Activated CD4-positive, alpha-beta T cell treated with anti-CD3 and anti-CD28 coated beads, Interleukin-2, amount 50 U/mL, for 16 hours (primary cell): ENCODE measurements around the gene HAO2.
A peak's percentile ranks its signal among the peaks of the same experiment; 100 is the strongest.
"Not testable (repeated sequence)": the region's sequence is repeated elsewhere in the genome, so short reads cannot be mapped to it uniquely, and the experiment has no call there.

ENCODE experiments used
- DNase-seq: peaks from one replicate; pipeline ENCODE4 v3.0.0-alpha.2; 2020

The HAO2 gene

DNA sequence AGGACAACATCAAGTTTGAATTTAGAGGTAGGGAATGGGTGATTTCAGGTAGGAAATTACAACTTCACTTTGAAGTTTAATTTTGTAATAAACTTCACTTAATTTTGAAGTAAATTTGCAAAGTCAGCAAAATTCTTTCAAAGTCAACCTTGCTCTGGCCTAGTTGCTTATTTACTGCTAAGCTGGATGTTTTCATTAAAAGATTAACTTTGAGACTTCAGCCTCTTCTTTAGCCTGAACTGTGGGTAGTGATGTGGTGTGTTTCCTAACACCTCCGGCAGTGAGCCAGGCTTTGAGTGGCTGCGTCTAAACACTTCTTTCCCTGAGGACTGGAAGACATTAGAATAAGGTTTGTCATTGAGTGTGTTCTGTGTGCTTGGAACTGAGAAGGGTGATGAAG lies at the start of gene HAO2:
HAO2 (plus strand) TSS at position 232 of the 400 bp plus-strand sequence. CDS start 12,301 bp downstream, outside the sequence.
- no peak for DNase-seq

GRCh38 chr1:119320100-119320499 lies 48.5 kb upstream of the HAO2 start:
- DNase-seq, result no peak

DNA sequence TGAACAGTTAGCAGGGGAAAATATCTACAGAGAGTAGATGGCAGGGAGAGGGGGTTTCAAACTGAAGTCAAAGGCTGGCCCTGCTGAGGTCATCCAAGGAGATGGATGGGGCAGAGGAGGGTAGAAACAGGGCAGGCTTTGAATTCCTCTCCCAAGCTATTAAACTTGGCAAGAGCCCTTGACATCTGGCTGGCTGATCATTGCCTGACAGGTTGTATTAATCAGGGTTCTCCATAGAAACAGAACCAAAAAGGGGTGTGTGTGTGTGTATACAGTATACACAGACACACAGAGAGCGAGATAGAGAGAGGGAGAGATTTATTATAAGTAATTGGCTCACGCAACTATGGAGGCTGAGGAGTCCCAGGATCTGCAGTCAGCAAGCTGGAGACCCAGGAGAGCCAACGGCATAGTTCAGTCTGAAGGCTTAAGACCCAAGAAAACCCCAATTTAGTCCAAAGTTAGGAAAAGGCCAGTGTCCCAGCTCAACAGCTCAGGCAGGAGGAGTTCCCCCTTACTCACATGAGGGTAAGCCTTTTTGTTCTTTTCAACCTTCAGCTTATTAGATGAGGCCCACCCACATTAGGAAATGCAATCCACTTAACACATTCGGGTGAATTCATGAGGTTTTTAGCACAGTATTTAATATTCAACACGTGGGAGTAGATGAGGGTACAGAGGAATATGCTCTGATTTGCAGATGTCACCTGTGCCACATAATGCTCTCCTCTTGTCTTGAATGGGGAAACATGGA lies 46.7 kb upstream of the HAO2 start:
- DNase-seq, result no peak

GRCh38 chr1:119323216-119323982 lies 45.2 kb upstream of the HAO2 start:
- DNase-seq, result no peak

- no peak for DNase-seq
Observed at GRCh38 chr1:119324198-119324597, 44.4 kb upstream of the HAO2 start.

GRCh38 chr1:119326251-119326650 lies 42.3 kb upstream of the HAO2 start:
- no peak for DNase-seq

DNA sequence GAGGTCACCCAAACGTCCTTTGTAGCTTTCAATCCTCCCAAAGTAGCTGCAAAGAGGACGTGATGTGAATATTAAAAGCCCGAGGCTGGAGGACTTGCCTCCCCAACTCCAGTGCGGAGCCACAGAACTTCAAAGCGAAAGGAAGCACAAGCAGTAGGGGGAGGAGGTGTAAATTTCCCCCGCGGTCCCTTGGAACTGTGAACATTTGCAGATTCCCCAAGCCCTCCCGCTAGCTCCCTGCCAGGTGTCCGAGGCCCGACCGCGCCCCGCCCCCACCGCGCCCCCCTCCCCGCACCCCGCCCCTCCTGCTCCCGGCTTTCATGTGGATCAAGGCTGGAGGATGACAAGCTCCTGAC lies 41.5 kb upstream of the HAO2 start:
- no peak for DNase-seq

- peak; percentile 8 for DNase-seq
Observed at GRCh38 chr1:119327450-119328155, 41.0 kb upstream of the HAO2 start.

DNA sequence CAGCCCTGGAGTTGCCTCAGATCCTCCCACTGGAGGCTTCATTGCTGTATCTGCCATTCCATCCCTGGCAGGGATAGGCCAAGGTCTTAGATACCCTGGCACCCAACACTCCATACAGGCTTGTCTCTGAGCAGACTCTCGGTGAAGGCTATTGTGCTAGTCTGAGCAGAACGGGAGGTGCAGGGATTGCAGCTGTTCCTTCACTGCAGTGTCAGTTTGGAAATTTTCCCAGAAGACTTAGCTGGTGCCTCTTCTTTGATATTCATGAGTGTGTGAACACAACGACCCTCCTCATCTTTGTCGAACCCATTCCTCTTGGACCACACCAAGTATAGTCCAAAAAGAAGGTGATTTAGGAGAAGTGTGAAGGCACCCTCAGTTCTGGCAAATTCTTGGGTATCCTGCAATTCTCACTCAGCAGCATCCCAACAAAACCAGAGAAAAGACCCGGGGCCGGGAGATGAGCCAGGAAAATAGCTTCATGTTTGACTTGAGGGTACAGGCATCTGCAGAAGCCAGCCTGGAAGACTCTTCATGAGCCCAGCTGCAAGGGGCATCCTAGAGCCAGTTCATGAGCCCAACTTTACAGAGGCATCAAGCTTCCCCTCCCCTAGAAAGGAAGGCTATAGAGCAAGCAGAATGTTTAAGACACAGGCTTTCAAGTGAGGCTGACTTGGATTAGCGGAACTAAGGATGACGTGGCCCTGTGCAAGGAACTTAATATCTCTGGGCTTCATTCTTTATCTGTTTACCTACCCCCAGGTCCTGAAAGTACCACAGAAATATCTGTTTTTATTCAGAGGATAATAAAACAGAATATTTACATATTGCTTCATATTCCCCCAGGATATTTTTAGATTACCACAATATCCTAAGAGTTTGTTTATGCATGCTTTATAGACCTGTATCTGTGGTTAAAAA lies 38.8 kb upstream of the HAO2 start:
- DNase-seq, result no peak

DNA sequence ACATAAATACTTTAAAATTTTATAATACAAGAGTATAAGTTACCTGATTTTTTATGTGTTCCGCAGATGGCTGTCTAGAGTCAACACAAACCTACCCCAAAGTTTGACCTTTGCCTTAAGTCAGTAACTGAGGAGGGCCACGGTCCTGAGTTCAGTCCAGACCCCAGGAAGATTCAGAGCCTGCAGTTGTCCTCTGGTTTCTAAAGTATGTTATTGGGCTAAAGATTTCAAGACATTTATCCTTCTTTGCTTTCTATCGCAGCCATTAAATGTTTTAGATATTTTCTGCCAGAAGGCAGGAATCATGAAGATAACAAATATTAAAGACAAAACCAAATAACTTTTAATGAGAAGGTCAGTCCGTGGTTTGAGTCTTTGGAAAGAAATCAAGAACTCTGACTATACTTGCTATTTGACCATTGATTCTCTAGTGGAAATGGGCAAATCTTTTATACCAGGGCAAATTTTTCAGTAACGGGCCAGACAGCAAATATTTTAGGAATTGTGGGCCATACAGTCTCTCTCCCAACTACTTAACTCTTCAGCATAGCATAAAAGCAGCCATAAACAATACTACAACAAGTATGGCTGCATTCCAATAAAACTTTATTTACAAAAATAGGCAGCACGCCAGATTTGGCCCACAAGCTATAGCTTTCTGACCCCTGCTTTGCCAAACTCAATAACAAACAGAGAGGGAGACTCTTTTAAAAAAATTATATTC lies 38.0 kb upstream of the HAO2 start:
- DNase-seq, result no peak

GRCh38 chr1:119331190-119331515 lies 37.4 kb upstream of the HAO2 start:
- DNase-seq, result no peak

- no peak for DNase-seq
Observed at GRCh38 chr1:119331915-119332314, 36.7 kb upstream of the HAO2 start.

GRCh38 chr1:119332622-119333021 lies 36.0 kb upstream of the HAO2 start:
- no peak for DNase-seq

DNA sequence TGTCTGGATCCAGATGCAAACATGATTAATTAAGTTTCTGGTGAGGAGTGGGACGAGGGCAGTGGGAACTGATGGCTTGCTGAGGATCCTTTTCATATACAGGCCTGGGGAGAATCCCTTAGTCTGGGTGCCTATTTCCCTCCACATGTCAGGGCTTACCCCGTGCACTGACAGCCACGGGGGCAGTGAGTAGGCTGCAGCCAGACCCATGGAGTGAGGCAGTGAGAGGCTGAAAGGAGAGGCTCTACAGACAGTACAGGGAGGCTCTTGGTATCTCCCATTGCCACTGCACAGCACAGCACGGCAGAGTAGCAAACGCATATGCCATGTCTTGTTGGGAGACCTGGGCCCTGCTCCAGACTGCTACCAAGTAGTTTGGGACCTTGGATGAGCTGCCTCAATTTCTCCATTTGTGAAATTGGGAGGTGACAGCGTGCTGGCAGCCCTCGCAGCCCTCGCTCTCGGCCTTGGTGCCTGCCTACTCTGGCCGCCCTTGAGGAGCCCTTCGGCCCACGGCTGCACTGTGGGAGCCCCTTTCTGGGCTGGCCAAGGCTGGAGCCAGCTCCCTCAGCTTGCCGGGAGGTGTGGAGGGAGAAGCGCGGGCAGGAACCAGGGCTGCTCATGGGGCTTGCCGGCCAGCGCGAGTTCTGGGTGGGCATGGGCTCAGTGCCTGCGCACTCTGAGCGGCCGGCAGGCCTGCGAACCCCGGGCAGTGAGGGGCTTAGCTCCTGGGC lies 35.3 kb upstream of the HAO2 start:
- DNase-seq, result no peak

DNA sequence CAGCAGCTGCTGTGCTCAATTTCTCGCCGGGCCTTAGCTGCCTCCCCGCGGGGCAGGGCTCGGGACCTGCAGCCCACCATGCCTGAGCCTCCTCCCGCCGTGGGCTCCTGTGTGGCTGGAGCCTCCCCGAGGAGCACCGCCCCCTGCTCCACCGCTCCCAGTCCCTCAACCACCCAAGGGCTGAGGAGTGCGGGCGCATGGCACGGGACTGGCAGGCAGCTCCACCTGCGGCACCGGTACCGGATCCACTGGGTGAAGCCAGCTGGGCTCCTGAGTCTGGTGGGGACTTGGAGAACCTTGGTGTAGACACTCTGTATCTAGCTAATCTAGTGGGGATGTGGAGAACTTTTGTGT lies 34.7 kb upstream of the HAO2 start:
- DNase-seq, result not testable (repeated sequence)

DNA sequence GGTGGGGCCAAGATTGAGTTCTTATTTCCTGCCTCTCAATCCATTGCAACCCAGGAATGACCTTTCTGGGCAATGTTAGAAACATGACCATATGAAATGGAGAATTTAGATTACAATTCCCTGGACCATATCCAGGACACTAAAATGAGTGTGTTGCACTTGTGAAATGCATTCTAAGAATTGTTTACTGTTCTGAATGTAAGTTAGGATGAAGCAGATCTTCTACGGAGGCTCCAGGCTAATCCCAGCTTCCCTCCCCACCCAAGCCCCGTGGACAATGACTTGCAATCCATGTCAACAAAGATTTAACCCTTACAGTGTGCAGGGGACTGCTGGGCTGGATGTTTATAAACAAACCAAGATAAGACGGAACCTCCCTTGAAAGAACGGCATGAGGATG lies 31.7 kb upstream of the HAO2 start:
- DNase-seq, result no peak

DNA sequence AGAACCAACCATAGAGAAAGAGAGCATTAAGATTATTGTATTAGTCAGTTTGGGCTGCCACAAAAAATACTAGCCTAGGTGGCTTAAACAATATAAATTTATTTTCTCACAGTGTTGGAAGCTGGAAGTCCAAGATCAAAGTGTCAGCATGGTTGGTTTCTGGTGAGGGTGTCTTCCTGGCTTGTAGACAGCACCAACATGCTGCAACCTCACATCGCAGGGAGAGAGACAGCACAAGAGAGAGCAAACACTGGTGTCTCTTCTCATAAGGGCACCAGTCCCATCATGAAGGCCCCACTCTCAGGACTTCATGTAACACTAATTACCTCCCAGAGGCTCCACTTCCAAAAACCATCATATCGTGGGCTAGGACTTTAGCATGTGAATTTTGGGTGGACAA lies 30.6 kb upstream of the HAO2 start:
- DNase-seq, result no peak

DNA sequence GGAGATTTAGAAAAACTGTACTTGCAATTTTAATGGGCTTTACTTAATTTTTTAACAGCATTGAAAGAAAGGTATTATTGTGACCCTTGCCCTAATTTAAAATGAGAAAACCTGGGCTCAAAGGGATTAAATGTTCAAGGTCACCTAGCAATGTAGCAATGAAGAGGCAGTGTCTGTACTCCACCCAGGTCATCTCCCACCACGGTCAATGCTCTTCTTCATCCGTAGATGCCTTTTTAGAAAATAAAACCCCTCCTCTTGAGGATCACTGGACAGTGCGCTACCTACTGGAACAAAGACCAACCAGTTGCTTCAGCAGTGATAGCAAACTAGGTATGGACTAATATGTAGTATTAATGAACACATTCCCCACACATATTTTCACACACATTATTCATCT lies 29.8 kb upstream of the HAO2 start:
- no peak for DNase-seq

DNA sequence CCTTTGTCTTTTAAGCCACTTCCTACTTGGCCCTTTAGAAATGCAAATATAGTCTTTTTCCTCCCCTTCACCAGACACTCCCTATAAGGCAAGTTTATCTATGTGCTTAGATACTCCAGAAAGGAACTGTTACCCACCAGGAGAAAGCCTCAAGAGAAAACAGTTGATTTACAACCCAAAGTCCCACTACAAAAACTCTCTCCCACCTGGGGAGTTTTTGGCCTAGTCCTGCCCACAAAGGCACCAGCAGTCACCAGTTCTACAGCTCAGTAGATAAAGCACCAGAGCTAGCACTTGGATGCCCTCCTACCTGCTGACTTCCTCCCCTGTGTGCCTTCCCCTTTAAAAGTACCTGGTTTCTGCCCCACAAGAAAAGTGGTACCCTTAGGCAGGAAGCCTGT lies 27.7 kb upstream of the HAO2 start:
- no peak for DNase-seq

- DNase-seq, result no peak
Observed at GRCh38 chr1:119341372-119341947, 27.1 kb upstream of the HAO2 start.

GRCh38 chr1:119345398-119345797 lies 23.2 kb upstream of the HAO2 start:
- no peak for DNase-seq
